ES-I3 (cell line): ENCODE data around the gene CEP41.

ENCODE experiments used
- H3K36me3 ChIP-seq: 2 replicates; pipeline ENCODE4 v1.6.1; 2013; ENCODE audit warnings: mild to moderate bottlenecking, low read length, control low read depth, moderate library complexity; ENCODE audit not compliant: insufficient read depth
- H3K4me1 ChIP-seq: 2 replicates; pipeline ENCODE4 v1.6.1; 2013; ENCODE audit warnings: mild to moderate bottlenecking, control low read depth, low read length; ENCODE audit not compliant: insufficient read depth
- H3K9ac ChIP-seq: 2 replicates; pipeline ENCODE4 v1.6.1; 2013; ENCODE audit warnings: low read depth, mild to moderate bottlenecking, low read length, moderate library complexity
- H3K9me3 ChIP-seq: 2 replicates; pipeline ENCODE4 v1.6.1; 2013; ENCODE audit warnings: mild to moderate bottlenecking, low read length, moderate library complexity; ENCODE audit not compliant: control insufficient read depth, insufficient read depth

The CEP41 gene

DNA sequence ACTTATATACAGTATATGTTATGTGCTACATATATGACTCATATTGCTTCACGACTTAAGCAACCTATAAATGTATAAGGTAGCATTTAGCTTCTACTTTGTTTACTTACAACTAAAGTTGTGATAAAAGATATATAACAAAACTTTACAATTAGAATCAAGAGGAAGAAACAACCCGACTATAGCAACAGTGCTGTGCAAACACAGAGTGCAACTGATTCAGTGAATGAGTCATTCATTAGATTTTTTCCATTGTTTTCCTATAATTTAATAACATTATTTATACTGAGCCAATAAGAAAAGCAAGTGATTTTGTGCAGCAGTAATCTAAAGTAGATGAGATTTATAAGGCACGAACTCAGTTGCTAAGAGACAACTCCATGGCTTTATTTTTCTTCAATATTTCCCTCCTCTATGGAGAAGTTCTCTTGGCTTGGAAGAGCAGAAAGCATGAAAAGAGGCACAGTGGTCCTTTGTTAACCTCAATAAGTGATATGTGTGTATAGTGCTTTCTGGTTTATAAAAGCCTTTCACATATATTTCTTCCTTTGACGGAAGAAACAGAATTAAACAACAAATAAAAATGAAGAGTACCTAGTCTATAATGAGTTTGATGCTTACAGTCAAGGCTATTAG lies 19.8 kb downstream of the CEP41 start:
- no peaks in the 10 kb centered on the region for H3K4me1 ChIP-seq
- H3K36me3 ChIP-seq, result no peaks in the 10 kb centered on the region
- H3K9ac ChIP-seq, result no peak overlapping the region
- H3K9me3 ChIP-seq, result no peaks in the 10 kb centered on the region

DNA sequence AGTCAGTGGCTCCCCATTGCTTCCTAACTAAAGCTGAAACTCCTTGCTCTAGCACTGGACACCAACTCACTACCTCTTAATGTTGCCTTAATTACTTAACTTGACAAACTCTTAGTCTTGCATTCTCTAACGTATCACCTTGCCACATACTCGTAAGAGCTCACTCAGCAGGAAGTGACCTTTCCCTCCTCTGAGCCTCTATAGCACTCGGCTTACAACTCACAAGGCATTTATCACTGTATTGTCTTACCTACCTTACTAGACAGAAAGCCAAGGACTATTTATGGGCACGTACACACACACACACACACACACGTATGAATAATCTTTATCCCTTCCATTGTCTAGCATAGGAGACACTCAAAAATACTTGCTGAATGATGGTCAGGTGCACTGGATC lies 21.2 kb downstream of the CEP41 start:
- Histone ChIP-seq H3K9me3 (no peaks in the 10 kb centered on the region), H3K9ac (no peak overlapping the region), H3K36me3 (no peaks in the 10 kb centered on the region), H3K4me1 (no peaks in the 10 kb centered on the region)

DNA sequence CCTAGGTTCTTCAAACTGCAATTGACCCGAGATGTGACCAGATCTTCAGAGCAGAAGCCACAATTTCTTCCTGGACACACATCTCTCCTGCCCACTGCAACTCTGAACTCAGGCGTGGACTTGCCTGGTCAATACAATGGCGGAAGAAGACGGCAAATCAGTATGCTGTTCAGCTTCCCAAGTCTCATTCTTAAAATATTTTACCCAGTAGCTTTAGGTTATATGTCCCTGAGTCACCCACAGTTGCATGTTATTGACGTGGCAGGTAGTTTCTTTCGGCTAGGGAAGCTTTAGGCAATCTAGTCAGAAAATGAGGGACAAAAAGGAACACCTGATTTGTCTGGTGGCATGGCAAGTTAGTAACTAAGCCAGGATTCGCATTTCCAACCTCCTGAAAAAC lies 22.5 kb downstream of the CEP41 start:
- H3K36me3 ChIP-seq, result no peaks in the 10 kb centered on the region
- no peaks in the 10 kb centered on the region for H3K9me3 ChIP-seq
- no peaks in the 10 kb centered on the region for H3K4me1 ChIP-seq
- no peak overlapping the region for H3K9ac ChIP-seq

GRCh38 chr7:130417213-130417612 lies 23.6 kb downstream of the CEP41 start:
- Histone ChIP-seq H3K4me1 (no peaks in the 10 kb centered on the region), H3K9ac (no peak overlapping the region), H3K9me3 (no peaks in the 10 kb centered on the region)

DNA sequence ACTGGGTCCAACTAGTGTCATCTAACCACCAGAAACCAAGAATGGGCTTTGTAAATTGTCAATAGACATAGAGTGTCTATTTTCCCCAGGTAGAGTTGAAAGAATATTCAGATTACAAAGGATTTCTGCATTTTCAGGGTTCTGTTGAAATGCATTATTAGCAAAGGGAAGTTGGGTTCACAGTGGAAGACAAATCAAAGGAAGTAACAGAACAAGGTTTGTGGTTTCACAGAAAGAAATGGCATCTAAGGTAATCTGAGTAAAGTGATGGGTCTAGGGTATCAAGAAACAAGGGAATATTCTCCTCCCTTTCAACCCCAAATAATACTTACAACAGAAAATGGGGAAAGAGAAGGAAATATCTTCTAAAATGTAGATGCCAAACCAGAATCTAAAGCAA lies 25.8 kb downstream of the CEP41 start:
- Histone ChIP-seq H3K9me3 (no peaks in the 10 kb centered on the region), H3K36me3 (no peaks in the 10 kb centered on the region), H3K4me1 (no peaks in the 10 kb centered on the region), H3K9ac (no peak overlapping the region)

More at GRCh38 chr7:130417213-130417612, 23.6 kb downstream of the CEP41 start:
- H3K36me3 ChIP-seq, result no peaks in the 10 kb centered on the region

- no peaks in the 10 kb centered on the region for H3K9me3 ChIP-seq
- no peaks in the 10 kb centered on the region for H3K4me1 ChIP-seq
Measured at GRCh38 chr7:130413201-130413600, 27.6 kb downstream of the CEP41 start.

GRCh38 chr7:130410868-130411541 lies 29.8 kb downstream of the CEP41 start:
- no peaks in the 10 kb centered on the region for H3K4me1 ChIP-seq
- no peaks in the 10 kb centered on the region for H3K36me3 ChIP-seq
- H3K9ac ChIP-seq, result no peak overlapping the region
- no peaks in the 10 kb centered on the region for H3K9me3 ChIP-seq

More at GRCh38 chr7:130413201-130413600, 27.6 kb downstream of the CEP41 start:
- Histone ChIP-seq H3K36me3 (no peaks in the 10 kb centered on the region), H3K9ac (no peak overlapping the region)

GRCh38 chr7:130409712-130410072 lies 31.1 kb downstream of the CEP41 start:
- H3K9me3 ChIP-seq, result no peaks in the 10 kb centered on the region
- H3K9ac ChIP-seq, result no peak overlapping the region
- H3K4me1 ChIP-seq, result no peaks in the 10 kb centered on the region
- no peaks in the 10 kb centered on the region for H3K36me3 ChIP-seq

- no peaks in the 10 kb centered on the region for H3K9me3 ChIP-seq
- no peak overlapping the region for H3K9ac ChIP-seq
- no peaks in the 10 kb centered on the region for H3K4me1 ChIP-seq
- H3K36me3 ChIP-seq, result no peaks in the 10 kb centered on the region
Measured at GRCh38 chr7:130409067-130409711, 31.6 kb downstream of the CEP41 start.

GRCh38 chr7:130405003-130405402 lies 35.8 kb downstream of the CEP41 start:
- H3K9me3 ChIP-seq, result no peaks in the 10 kb centered on the region
- no peaks in the 10 kb centered on the region for H3K4me1 ChIP-seq
- H3K9ac ChIP-seq, result no peak overlapping the region
- no peaks in the 10 kb centered on the region for H3K36me3 ChIP-seq

- Histone ChIP-seq H3K9ac (no peak overlapping the region), H3K4me1 (no peaks in the 10 kb centered on the region), H3K9me3 (no peaks in the 10 kb centered on the region), H3K36me3 (no peaks in the 10 kb centered on the region)
Measured at GRCh38 chr7:130401578-130401977, 39.2 kb downstream of the CEP41 start.

DNA sequence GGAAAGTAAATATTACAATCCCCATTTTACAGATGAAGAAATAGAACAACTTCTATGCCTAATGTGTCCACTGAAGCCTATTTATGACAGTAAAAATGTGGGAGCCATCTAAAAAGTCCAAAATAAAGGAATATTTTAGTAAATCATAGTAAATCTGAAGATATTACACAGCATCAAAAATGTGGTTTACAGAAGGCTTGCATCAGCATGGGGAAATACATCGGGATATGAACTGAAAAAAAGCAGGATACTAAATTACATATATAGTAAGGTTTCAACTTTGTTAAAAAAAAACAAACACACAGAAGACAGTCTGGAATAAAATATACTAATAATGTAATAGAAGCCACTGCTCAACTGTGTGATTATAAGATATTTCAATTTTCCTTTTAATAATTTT lies 39.7 kb downstream of the CEP41 start:
- Histone ChIP-seq H3K9ac (no peak overlapping the region), H3K36me3 (no peaks in the 10 kb centered on the region), H3K4me1 (no peaks in the 10 kb centered on the region)

GRCh38 chr7:130400120-130400572 lies 40.7 kb downstream of the CEP41 start:
- Histone ChIP-seq H3K4me1 (no peaks in the 10 kb centered on the region), H3K36me3 (no peaks in the 10 kb centered on the region), H3K9me3 (no peaks in the 10 kb centered on the region), H3K9ac (no peak overlapping the region)

More for the DNA sequence above, 39.7 kb downstream of the CEP41 start:
- H3K9me3 ChIP-seq, result no peaks in the 10 kb centered on the region

DNA sequence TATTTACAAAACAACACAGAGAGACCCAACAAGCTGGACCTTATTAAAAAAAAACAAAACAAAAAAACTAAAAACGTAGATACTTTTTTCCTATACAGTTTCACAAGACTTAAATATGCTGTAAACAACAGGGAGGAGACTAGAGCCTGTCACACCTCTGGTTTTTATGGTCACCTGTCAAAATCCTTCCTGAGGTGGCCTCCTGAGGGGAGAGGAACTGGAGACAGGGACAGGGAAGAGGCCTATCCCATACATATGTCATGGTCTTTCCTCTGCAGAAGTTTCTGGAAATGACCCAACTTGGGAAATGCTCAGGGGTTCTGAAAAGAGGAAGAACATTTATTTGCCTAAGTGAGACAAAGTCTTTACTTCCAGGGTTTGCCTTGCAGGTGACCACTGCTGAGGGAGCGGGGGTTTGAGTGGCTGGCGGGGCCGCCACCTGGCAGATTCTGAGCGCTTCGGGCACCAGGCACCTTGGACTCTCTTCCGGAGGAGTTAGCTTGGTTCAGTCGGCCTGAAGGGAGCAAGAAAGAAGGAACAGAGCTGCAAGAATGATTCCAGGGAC lies 42.2 kb downstream of the CEP41 start:
- H3K9me3 ChIP-seq, result no peaks in the 10 kb centered on the region
- H3K4me1 ChIP-seq, result no peaks in the 10 kb centered on the region
- no peak overlapping the region for H3K9ac ChIP-seq
- no peaks in the 10 kb centered on the region for H3K36me3 ChIP-seq

DNA sequence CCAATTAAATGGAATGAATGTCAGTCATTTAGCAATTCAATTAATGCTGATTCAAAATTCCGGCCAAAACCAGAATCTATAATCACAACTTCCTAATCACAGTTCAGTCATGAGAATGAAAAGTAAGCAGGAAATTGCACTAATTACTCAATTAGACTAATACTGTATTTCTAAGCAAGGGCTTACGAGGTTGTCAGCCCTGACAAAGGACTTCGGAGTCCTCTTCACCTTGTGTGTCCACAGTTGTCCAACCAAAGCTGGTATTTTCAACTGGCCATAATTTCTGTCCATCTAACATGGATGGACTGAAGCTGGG lies 43.1 kb downstream of the CEP41 start:
- no peaks in the 10 kb centered on the region for H3K9me3 ChIP-seq
- H3K9ac ChIP-seq, result no peak overlapping the region
- no peaks in the 10 kb centered on the region for H3K4me1 ChIP-seq
- no peaks in the 10 kb centered on the region for H3K36me3 ChIP-seq
